Measurements from ENCODE around the gene VWA7.

VWA7 gene

DNA sequence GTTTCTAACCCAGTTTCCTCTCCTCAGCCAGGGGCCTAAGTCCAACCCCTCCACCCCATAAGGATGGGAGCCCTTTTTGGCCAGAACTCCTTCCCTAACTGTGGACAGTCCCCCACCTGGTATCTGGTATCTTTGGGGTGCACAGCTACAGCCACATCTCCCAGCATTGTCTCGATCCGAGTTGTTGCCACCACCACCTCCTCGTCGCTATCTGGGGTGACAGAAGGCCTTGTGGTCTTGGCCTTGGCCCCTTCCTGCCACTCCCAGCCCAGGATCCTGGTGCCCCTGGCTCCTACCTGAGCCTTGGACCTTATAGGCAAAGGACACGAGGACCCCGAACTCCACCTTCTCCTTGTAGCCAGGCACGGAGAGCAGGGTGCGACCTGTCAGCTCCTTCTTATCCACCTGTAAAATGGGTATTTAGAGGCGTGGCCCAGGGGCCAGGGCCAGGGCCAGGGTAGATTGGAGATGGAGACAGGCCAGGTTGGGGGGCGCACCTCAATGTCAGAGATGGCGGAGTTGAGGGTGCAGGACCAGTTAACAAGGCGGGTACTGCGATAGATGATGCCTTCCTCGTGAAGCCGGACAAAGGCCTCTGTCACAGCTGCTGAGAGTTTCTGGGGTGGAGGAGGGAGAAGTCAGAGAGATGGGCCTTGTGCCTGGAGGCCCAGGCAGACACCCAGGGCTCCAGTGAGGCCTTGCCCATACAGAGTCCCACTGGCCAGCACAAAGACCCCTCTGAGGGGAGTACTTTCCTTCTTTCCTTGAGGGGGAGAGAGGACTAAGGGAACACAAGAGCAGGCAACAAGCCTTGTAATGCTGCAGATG lies 7.2 kb upstream of the VWA7 start:
- DNase-seq (ENCODE audit: low read depth, low spot score) = no peak
- ChIA-PET CTCF (interaction anchor here (0.7 to 4.0 kb wide), 6 partner anchors 8 to 15 kb away, joined by 3 to 21 read pairs (median 6); partner anchors contain the start of gene VARS1), POLR2A (interaction anchor here (1.2 kb wide), 1 partner anchor 43 kb away, joined by 4 read pairs; the partner anchor contains the start of gene HSPA1B)
- H3K4me3 ChIP-seq (ENCODE audit: low read depth, low read length) = no peak overlapping the region
- TF ChIP-seq, protein P1, sequence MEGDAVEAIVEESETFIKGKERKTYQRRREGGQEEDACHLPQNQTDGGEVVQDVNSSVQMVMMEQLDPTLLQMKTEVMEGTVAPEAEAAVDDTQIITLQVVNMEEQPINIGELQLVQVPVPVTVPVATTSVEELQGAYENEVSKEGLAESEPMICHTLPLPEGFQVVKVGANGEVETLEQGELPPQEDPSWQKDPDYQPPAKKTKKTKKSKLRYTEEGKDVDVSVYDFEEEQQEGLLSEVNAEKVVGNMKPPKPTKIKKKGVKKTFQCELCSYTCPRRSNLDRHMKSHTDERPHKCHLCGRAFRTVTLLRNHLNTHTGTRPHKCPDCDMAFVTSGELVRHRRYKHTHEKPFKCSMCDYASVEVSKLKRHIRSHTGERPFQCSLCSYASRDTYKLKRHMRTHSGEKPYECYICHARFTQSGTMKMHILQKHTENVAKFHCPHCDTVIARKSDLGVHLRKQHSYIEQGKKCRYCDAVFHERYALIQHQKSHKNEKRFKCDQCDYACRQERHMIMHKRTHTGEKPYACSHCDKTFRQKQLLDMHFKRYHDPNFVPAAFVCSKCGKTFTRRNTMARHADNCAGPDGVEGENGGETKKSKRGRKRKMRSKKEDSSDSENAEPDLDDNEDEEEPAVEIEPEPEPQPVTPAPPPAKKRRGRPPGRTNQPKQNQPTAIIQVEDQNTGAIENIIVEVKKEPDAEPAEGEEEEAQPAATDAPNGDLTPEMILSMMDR (IDR thresholded peaks at IDR 0.05; ENCODE audit: insufficient read depth, low read length, missing control alignments) = no peak

DNA sequence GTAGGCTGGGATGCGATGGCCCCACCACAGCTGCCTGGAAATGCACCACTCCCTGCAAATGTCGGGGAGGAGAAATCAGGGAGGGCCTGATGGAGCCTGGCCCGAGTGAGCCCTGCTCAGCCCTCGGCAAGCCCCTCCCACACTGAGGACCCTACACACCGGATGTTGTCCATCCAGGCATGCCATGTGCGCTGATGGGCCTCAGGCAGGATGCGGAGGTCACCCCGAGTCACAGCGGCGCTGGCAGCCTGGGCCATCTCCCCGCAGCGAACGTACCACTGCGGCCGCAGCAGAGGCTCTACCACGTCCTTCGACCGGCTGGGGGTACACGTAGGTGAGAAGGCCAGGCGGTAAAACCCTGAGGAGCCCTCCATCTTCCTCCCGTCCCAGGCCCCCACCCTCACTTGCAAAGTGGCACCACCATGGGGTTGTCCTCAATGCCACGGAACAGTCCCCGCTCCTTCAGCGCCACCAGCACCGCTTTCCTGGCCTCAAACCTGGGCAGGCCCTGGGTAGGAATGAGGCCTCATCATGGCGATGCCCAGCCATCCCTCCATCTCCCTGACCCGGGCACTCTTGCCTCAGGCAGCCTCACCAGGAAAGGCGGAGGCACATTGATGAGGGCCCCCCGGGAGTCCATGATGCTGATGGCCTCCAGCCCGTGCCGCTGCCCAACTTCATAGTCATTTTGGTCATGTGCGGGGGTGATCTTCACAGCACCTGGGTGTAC lies 5.2 kb upstream of the VWA7 start:
- TF ChIP-seq, protein P1 (IDR thresholded peaks at IDR 0.05; ENCODE audit: insufficient read depth, low read length, missing control alignments) = no peak
- no peak for DNase-seq (ENCODE audit: low read depth, low spot score)
- POLR2A ChIA-PET = no interaction called here
- H3K4me3 ChIP-seq (ENCODE audit: low read depth, low read length) = no peak overlapping the region
- CTCF ChIA-PET = interaction anchor here (2.0 to 4.7 kb wide), 3 partner anchors 9 to 13 kb away, joined by 6 to 23 read pairs (median 14); partner anchors contain the start of gene VARS1

DNA sequence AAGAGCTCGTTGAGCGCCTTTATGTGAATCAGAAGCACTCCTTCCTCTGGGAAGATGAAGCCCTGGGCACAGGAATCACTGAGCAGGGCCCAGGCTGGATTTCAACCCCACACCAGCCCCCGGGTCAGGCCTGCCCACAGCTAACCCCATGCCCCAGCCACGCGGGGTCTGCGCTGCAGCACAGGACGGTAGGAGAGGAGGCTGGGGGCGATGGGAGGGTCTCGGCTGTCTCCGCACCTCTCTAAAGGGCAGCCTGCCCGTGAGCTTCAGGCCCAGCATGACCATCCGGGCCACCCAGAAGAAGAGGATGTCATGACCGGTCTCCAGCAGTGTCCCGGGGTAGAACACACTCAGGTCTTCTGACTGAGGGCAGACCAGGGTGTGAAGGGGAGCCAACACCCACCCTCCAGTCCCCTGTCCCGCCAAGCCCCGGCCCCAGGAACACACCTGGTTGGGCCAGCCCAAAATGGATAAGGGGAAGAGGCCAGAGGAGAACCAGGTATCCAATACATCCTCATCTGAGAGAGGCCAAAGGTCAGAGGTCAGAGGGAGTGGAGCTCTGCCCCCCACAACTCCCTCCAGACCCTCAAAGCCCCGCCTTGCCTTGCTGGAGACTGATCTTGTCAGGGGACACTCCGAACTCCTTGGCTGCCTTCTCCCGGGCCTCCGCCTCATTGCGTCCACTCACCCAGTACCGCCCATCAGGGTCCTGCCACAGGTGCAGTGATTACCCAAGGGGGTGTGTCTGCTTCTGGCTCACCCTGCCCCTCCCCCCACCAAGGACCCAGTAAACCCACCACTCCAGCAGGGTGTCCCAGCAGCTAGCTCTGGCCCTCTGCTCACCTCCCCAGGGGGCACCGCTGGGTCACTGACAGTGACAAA lies 4.4 kb upstream of the VWA7 start:
- TF ChIP-seq, protein P1 (IDR thresholded peaks at IDR 0.05; ENCODE audit: insufficient read depth, low read length, missing control alignments) = no peak
- H3K4me3 ChIP-seq (ENCODE audit: low read depth, low read length) = no peak overlapping the region
- POLR2A ChIA-PET = no interaction called here
- CTCF ChIA-PET = interaction anchor here (3.8 to 4.7 kb wide), 3 partner anchors 10 to 14 kb away, joined by 14 to 23 read pairs (median 18); partner anchors contain the start of gene VARS1
- DNase-seq (ENCODE audit: low read depth, low spot score) = no peak

DNA sequence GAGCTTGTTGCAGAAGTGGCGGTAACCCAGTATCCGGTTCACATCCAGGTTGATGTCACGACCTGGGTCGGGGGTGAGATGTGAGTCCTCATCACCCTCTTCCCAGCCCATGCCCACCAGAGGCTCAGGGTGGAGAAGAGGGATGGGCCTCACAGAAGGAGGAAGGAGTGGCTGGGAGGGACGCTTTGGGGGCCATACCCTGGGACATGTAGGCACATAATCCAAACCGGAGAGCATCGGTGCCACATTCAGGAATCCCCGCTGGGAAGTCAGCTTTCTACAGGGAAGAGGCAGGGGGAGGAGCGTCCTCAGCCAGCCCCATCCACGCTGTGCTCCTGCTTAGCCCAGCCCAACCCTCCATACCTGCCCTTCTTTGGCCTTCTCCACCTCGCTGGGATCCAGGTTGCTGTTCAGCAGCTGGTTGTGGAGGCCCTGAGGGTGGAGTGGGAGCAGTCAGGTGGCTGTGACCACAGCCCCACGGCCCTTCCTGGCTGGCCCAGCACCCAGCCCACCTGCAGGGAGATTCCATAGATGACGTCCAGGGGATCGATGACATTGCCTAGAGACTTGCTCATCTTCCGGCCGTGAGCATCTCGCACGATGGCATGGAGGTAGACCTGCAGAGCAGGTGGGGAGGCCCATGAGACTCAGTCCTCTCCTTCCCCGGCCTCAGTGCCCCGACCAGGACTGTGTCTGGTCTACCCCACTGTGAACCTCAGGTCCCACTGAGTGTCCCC lies 3.5 kb upstream of the VWA7 start:
- ChIA-PET CTCF (interaction anchor here (3.8 to 4.7 kb wide), 2 partner anchors 10 to 11 kb away, joined by 18 to 23 read pairs; no protein-coding TSS in a partner anchor), POLR2A (no interaction called here)
- no peak overlapping the region for H3K4me3 ChIP-seq (ENCODE audit: low read depth, low read length)
- TF ChIP-seq, protein P1 (IDR thresholded peaks at IDR 0.05; ENCODE audit: insufficient read depth, low read length, missing control alignments) = no peak
- DNase-seq (ENCODE audit: low read depth, low spot score) = no peak

DNA sequence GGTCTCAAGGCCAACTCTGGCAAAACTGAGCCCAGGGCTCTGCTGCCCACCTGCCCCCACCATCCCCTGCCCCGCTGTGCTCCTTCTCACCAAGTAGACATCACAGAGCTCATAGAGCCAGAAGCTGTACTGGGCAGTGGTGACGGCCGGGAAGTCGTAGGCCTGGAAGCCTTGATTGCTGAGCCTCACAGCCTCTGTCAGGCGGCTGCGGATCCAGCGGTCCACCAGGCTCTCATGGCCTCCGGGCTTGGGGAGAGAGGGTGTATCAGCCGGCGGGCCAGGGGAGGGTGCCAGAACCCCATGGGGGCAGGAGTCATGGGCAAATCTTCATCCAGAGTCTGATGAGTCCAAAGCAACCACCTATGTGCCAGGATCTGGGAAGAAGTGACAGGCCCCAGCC lies 2.8 kb upstream of the VWA7 start:
- ChIA-PET POLR2A (no interaction called here), CTCF (interaction anchor here (3.8 to 4.7 kb wide), 2 partner anchors 10 to 11 kb away, joined by 18 to 23 read pairs; no protein-coding TSS in a partner anchor)
- H3K4me3 ChIP-seq (ENCODE audit: low read depth, low read length) = no peak overlapping the region
- DNase-seq (ENCODE audit: low read depth, low spot score) = no peak
- TF ChIP-seq, protein P1 (IDR thresholded peaks at IDR 0.05; ENCODE audit: insufficient read depth, low read length, missing control alignments) = no peak
